BE2C (cell line): Measurements from ENCODE around the gene C20orf202.
"Not testable (repeated sequence)": the region's sequence is repeated elsewhere in the genome, so short reads cannot be mapped to it uniquely, and the experiment has no call there.

ENCODE experiments used
- DNase-seq: peaks from one replicate; pipeline ENCODE4 v3.0.0-alpha.2; 2020
- H3K27me3 ChIP-seq: fragments of 250-450 bp; sonication (Bioruptor Pico); 2 replicates; pipeline ENCODE4 v1.5.1; 2020; ENCODE audit warnings: mild to moderate bottlenecking
- H3K36me3 ChIP-seq: fragments of 250-450 bp; sonication (Bioruptor Pico); 2 replicates; pipeline ENCODE4 v1.5.1; 2020; ENCODE audit warnings: mild to moderate bottlenecking
- H3K4me1 ChIP-seq: fragments of 250-450 bp; sonication (Bioruptor Pico); 2 replicates; pipeline ENCODE4 v1.5.1; 2020
- H3K4me3 ChIP-seq: 2 replicates; pipeline ENCODE4 v1.5.1; 2011; ENCODE audit warnings: low read depth, low read length
- H3K9me3 ChIP-seq: fragments of 250-450 bp; sonication (Bioruptor Pico); 2 replicates; pipeline ENCODE4 v1.5.1; 2020
- CTCF ChIP-seq: IDR thresholded peaks from 2 replicates; pipeline ENCODE4 v1.5.1; 2012; ENCODE audit warnings: mild to moderate bottlenecking, low read depth, low read length

Gene C20orf202

GRCh38 chr20:1212607-1213396 lies 9.5 kb downstream of the C20orf202 start:
- Histone ChIP-seq H3K27me3 (peaks cover 4% of the 10 kb centered on the region), H3K9me3 (no peaks in the 10 kb centered on the region), H3K36me3 (no peaks in the 10 kb centered on the region), H3K4me1 (no peaks in the 10 kb centered on the region), H3K4me3 (no peak overlapping the region)
- TF ChIP-seq CTCF = peak; percentile 61
- DNase-seq = peak; percentile 55

- H3K4me3 ChIP-seq = no peak overlapping the region
- TF ChIP-seq CTCF = no peak
- no peak for DNase-seq
- no peaks in the 10 kb centered on the region for H3K9me3 ChIP-seq
- peaks cover 4% of the 10 kb centered on the region for H3K27me3 ChIP-seq
- no peaks in the 10 kb centered on the region for H3K4me1 ChIP-seq
- H3K36me3 ChIP-seq = no peaks in the 10 kb centered on the region
Measured at GRCh38 chr20:1214838-1215261, 11.6 kb downstream of the C20orf202 start.

DNA sequence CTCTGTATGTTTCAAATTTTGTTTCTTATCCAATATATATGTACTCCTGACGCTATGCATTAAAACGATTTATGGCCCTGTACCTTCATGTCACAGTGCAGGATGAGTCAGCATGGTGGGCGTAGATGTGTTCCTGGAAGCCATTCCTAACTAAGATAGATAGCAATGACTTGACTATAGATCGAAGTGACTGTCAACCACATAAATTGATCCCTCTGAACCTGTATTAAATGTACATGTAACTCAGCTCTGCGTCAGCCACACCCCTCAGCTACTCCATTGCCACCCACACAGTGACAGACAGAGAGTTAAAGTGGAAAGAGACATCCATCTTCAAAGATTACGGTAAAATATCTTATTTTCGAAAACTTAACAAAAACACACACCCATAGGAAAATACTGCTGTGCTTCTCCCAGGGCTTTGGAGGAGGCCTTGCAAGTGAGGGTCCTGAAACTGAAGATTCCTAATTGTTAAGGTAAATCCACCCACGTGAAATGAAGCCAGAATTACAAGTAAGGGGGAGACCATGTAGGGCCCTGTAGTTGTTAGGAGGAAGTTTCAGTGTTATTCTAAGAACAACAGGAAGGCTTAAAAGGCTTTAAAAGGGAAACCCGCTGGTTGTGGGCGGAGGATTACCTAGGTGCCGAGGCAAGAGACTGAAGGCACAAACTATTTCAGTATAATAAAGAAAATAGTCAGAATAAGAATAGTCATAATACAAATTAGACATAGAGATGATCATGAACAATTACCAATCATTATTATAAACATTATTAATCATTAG lies 12.3 kb downstream of the C20orf202 start:
- peaks cover 4% of the 10 kb centered on the region for H3K27me3 ChIP-seq
- no peak for DNase-seq
- no peaks in the 10 kb centered on the region for H3K36me3 ChIP-seq
- no peak for TF ChIP-seq CTCF
- H3K9me3 ChIP-seq = no peaks in the 10 kb centered on the region
- no peak overlapping the region for H3K4me3 ChIP-seq
- no peaks in the 10 kb centered on the region for H3K4me1 ChIP-seq

GRCh38 chr20:1216527-1217427 lies 13.5 kb downstream of the C20orf202 start:
- not testable (repeated sequence) for H3K27me3 ChIP-seq, H3K4me3 ChIP-seq

GRCh38 chr20:1222750-1223149 lies 19.5 kb downstream of the C20orf202 start:
- H3K4me3 ChIP-seq, DNase-seq, H3K36me3 ChIP-seq, H3K4me1 ChIP-seq, H3K9me3 ChIP-seq: not testable (repeated sequence)
- peaks cover 16% of the 10 kb centered on the region for H3K27me3 ChIP-seq

More at GRCh38 chr20:1216527-1217427, 13.5 kb downstream of the C20orf202 start:
- not testable (repeated sequence) for H3K36me3 ChIP-seq, H3K9me3 ChIP-seq, DNase-seq, H3K4me1 ChIP-seq

DNA sequence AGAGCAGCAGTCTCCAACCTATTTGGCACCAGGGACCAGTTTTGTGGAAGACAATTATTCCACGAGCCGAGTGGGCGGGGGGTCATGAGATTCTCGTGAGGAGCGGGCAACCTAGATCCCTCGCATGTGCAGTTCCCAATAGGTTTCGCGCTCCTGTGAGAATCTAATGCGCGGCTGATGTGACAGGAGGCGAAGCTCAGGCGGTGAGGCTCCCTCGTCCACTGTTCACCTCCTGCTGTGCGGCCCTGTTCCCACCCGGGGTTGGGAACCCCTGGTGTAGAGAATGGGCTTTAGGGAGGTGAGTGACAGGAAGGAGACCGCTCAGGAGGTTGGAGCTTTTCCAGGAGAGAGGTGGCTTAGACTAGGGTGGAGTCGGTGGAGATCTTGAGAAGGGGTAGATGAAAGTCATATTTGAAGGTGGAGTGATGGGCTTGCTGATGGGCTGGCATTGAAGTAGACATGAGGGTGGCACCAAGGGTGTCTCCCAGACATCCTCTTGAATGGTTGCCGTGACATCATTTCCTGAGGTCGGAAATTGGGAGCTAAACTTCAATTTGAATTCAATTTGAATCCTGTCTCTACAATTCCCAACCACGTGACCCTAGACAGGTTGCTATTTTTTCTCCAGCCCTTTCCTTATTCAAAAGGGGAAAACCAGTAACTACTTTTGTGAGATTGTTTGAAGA lies 21.1 kb downstream of the C20orf202 start:
- Histone ChIP-seq H3K36me3 (no peaks in the 10 kb centered on the region), H3K4me1 (no peaks in the 10 kb centered on the region), H3K4me3 (no peak overlapping the region), H3K27me3 (peaks cover 23% of the 10 kb centered on the region), H3K9me3 (no peaks in the 10 kb centered on the region)
- no peak for TF ChIP-seq CTCF
- no peak for DNase-seq
